ENCODE measurements around the gene ST7. TPM values are rescaled to one million over a fixed set of nuclear protein-coding genes. Genes with fewer than 3 reads are reported as not detected.

Gene ST7
- total RNA-seq, 2 experiments from 2014 or later, result 9.6 to 10.7 TPM

DNA sequence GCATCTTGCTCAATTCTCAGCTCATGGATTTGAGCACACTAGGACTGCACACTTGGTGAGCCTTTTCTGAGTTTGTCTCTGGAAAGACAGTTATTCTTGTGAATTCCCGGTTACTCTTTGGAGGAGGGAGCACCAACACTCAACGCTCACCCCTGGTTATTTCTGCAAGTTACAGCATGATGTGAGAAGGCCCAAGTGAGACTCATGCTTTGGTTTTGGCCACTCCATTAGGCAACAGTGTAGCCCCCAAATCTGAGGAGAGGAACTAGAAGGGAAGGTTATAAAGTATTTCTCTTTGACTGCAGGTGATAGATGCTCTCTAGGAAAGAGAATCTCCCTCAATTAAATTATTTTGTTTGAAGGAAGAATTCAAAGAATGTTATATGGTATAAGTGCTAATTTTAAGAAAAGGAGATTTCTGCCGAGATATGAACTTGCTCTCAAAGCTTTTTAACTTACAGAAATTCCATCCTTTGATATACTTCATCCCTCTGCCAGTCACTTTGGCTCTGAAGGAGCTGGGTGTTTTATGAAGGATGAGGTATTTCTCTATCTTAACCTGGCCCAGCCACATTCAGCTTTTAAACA, 186.2 kb downstream of the ST7 start:
- H3K4me2 ChIP-seq (ENCODE audit: low read length), result no peak overlapping the region
- CTCF ChIA-PET (ENCODE audit: unreplicated experiment), result no interaction called here
- POLR2A ChIA-PET, result no interaction called here

DNA sequence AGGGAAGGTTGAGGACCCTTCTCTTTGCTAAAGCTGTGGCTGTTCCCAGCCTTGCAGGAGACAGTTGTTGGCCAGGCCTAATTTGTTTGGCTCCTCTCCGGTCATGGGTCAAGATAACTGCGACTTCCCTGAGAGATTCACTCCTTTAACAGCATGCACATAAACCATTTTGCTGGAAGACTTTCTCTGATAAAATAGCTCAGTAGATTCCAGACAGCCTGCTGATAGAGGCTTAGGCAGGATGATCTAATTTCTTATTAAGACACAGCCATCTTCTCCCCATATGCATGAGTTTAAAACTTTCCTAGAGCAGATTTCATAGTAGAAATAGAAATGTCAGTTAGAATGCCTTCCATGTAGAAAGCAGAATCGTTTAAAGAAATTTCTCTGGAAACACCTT, 187.6 kb downstream of the ST7 start:
- H3K4me2 ChIP-seq (ENCODE audit: low read length), result no peak overlapping the region
- POLR2A ChIA-PET, result interaction anchor here (0.8 kb wide), 1 partner anchor 11 kb away, joined by 3 read pairs; no protein-coding TSS in a partner anchor
- CTCF ChIA-PET (ENCODE audit: unreplicated experiment), result no interaction called here
- H2AFZ ChIP-seq (ENCODE audit: low read length), result no peak overlapping the region
- TF ChIP-seq EZH2phosphoT487 (IDR thresholded peaks at IDR 0.05; ENCODE audit: borderline replicate concordance, low read depth, low read length), result no peak
- TF ChIP-seq, protein P1, sequence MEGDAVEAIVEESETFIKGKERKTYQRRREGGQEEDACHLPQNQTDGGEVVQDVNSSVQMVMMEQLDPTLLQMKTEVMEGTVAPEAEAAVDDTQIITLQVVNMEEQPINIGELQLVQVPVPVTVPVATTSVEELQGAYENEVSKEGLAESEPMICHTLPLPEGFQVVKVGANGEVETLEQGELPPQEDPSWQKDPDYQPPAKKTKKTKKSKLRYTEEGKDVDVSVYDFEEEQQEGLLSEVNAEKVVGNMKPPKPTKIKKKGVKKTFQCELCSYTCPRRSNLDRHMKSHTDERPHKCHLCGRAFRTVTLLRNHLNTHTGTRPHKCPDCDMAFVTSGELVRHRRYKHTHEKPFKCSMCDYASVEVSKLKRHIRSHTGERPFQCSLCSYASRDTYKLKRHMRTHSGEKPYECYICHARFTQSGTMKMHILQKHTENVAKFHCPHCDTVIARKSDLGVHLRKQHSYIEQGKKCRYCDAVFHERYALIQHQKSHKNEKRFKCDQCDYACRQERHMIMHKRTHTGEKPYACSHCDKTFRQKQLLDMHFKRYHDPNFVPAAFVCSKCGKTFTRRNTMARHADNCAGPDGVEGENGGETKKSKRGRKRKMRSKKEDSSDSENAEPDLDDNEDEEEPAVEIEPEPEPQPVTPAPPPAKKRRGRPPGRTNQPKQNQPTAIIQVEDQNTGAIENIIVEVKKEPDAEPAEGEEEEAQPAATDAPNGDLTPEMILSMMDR (conservative IDR thresholded peaks at IDR 0.05; ENCODE audit: low read length), result no peak
- H3K4me3 ChIP-seq (ENCODE audit: low read depth, low read length, poor library complexity, severe bottlenecking), result no peak overlapping the region
- H3K79me2 ChIP-seq (ENCODE audit: insufficient read depth, low read depth, low read length), result no peaks in the 10 kb centered on the region
- H3K27ac ChIP-seq (ENCODE audit: low read depth, low read length, poor library complexity, severe bottlenecking), result no peak overlapping the region
- intact Hi-C loops (cut with micrococcal nuclease; ENCODE audit: unreplicated experiment), result no loop called here
- DNase-seq (ENCODE audit: low spot score), result no peak
- no peaks in the 10 kb centered on the region for H3K9me2 ChIP-seq (ENCODE audit: insufficient read depth, low read length)
- no peaks in the 10 kb centered on the region for H3K4me1 ChIP-seq (ENCODE audit: insufficient read depth, low read length, poor library complexity, severe bottlenecking)
- no peaks in the 10 kb centered on the region for H3K36me3 ChIP-seq (ENCODE audit: insufficient read depth, low read length)
- BruUV-seq (replicated peaks), result no TSS peak
- H4K20me1 ChIP-seq (ENCODE audit: insufficient read depth, low read length), result no peaks in the 10 kb centered on the region
- no peaks in the 10 kb centered on the region for H3K9me3 ChIP-seq (ENCODE audit: low read length)

More for the DNA sequence above, 186.2 kb downstream of the ST7 start:
- no peaks in the 10 kb centered on the region for H3K9me2 ChIP-seq (ENCODE audit: insufficient read depth, low read length)
- no TSS peak for BruUV-seq (replicated peaks)
- no peaks in the 10 kb centered on the region for H4K20me1 ChIP-seq (ENCODE audit: insufficient read depth, low read length)
- TF ChIP-seq, protein P1 (conservative IDR thresholded peaks at IDR 0.05; ENCODE audit: low read length), result no peak
- no peak for TF ChIP-seq EZH2phosphoT487 (IDR thresholded peaks at IDR 0.05; ENCODE audit: borderline replicate concordance, low read depth, low read length)
- H3K36me3 ChIP-seq (ENCODE audit: insufficient read depth, low read length), result no peaks in the 10 kb centered on the region
- DNase-seq (ENCODE audit: low spot score), result no peak
- no peaks in the 10 kb centered on the region for H3K4me1 ChIP-seq (ENCODE audit: insufficient read depth, low read length, poor library complexity, severe bottlenecking)
- no peak overlapping the region for H3K27ac ChIP-seq (ENCODE audit: low read depth, low read length, poor library complexity, severe bottlenecking)
- no peaks in the 10 kb centered on the region for H3K79me2 ChIP-seq (ENCODE audit: insufficient read depth, low read depth, low read length)
- no peak overlapping the region for H3K4me3 ChIP-seq (ENCODE audit: low read depth, low read length, poor library complexity, severe bottlenecking)
- H3K9me3 ChIP-seq (ENCODE audit: low read length), result no peaks in the 10 kb centered on the region
- intact Hi-C loops (cut with micrococcal nuclease; ENCODE audit: unreplicated experiment), result no loop called here
- H2AFZ ChIP-seq (ENCODE audit: low read length), result no peak overlapping the region

DNA sequence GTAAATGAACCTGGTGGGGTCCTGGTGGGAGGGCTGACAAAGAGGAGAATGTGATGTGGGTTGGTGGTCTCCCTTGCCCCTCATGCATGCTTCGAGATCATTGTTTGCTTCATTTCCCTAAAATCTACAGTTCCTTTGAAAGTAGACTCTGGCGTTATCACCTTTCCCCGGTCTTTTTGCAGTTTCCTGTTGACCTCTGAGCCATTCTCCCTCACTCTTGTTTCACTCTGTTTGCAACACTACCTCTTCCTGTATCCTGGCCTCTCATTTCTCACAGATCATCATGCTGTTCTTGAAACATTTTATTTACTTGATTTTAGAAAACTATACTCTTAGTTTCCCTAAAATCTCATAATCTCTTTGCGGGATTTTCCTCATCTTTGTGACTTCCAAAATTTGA, 189.8 kb downstream of the ST7 start:
- BruUV-seq (replicated peaks), result no TSS peak
- TF ChIP-seq EZH2phosphoT487 (IDR thresholded peaks at IDR 0.05; ENCODE audit: borderline replicate concordance, low read depth, low read length), result no peak
- TF ChIP-seq, protein P1 (conservative IDR thresholded peaks at IDR 0.05; ENCODE audit: low read length), result no peak
- H3K9me2 ChIP-seq (ENCODE audit: insufficient read depth, low read length), result no peaks in the 10 kb centered on the region
- H3K36me3 ChIP-seq (ENCODE audit: insufficient read depth, low read length), result no peaks in the 10 kb centered on the region
- no peaks in the 10 kb centered on the region for H3K79me2 ChIP-seq (ENCODE audit: insufficient read depth, low read depth, low read length)
- POLR2A ChIA-PET, result no interaction called here
- CTCF ChIA-PET (ENCODE audit: unreplicated experiment), result no interaction called here
- intact Hi-C loops (cut with micrococcal nuclease; ENCODE audit: unreplicated experiment), result no loop called here
- no peak for DNase-seq (ENCODE audit: low spot score)
- no peak overlapping the region for H3K4me3 ChIP-seq (ENCODE audit: low read depth, low read length, poor library complexity, severe bottlenecking)
- no peak overlapping the region for H3K4me2 ChIP-seq (ENCODE audit: low read length)
- no peak overlapping the region for H3K27ac ChIP-seq (ENCODE audit: low read depth, low read length, poor library complexity, severe bottlenecking)
- no peaks in the 10 kb centered on the region for H4K20me1 ChIP-seq (ENCODE audit: insufficient read depth, low read length)
- no peaks in the 10 kb centered on the region for H3K9me3 ChIP-seq (ENCODE audit: low read length)
- H2AFZ ChIP-seq (ENCODE audit: low read length), result no peak overlapping the region
- H3K4me1 ChIP-seq (ENCODE audit: insufficient read depth, low read length, poor library complexity, severe bottlenecking), result no peaks in the 10 kb centered on the region

Measured in OCI-LY7 (cell line).